ENCODE data around the gene TUBGCP5. TPM values are rescaled to one million over a fixed set of nuclear protein-coding genes. Genes with fewer than 3 reads are reported as not detected.

TUBGCP5 gene
- total RNA-seq, 4 donors from 2014 or later, result 8.1 to 18.3 (median 14.1) TPM

- peaks cover 0 to 49% (median 4%) of the 10 kb centered on the region in 4 donors for H3K27me3 ChIP-seq
- no peak overlapping the region for H3K27ac ChIP-seq (replicated peaks in 1 of 4)
- no peaks in the 10 kb centered on the region for H3K36me3 ChIP-seq
- intact Hi-C loops (cut with DNase I), result no loop called here
- no peak overlapping the region for H3K4me3 ChIP-seq
- DNase-seq (ENCODE audit: extremely low spot score), result no peak
- 88% methylated on average over 4 of the region's 4 CpGs for WGBS
- no peak for TF ChIP-seq POLR2A (IDR thresholded peaks at IDR 0.05; ENCODE audit: low read depth)
- no peak for TF ChIP-seq POLR2AphosphoS5 (IDR thresholded peaks at IDR 0.05)
- TF ChIP-seq EP300 (IDR thresholded peaks at IDR 0.05), result no peak
- no peak for TF ChIP-seq CTCF (IDR thresholded peaks at IDR 0.05)
- H3K4me1 ChIP-seq, result peaks cover 0 to 8% (median 3%) of the 10 kb centered on the region in 4 donors
- no peaks in the 10 kb centered on the region for H3K9me3 ChIP-seq
These were observed 36.6 kb upstream of the TUBGCP5 start for GRCh38 chr15:23075927-23076326.

GRCh38 chr15:23074684-23075083 is 35.3 kb upstream of the TUBGCP5 start:
- intact Hi-C loops (cut with DNase I), result no loop called here
- peaks cover 0 to 54% (median 4%) of the 10 kb centered on the region in 4 donors for H3K27me3 ChIP-seq
- no peaks in the 10 kb centered on the region for H3K9me3 ChIP-seq
- H3K4me1 ChIP-seq, result peaks cover 0 to 8% (median 3%) of the 10 kb centered on the region in 4 donors
- no peaks in the 10 kb centered on the region for H3K36me3 ChIP-seq
- WGBS, result 100% methylated on average over 1 of the region's 1 CpG
- no peak overlapping the region for H3K4me3 ChIP-seq
- no peak for DNase-seq (ENCODE audit: extremely low spot score)
- no peak overlapping the region for H3K27ac ChIP-seq (replicated peaks in 1 of 4)
- TF ChIP-seq EP300 (IDR thresholded peaks at IDR 0.05) (no peak), POLR2AphosphoS5 (IDR thresholded peaks at IDR 0.05) (no peak), CTCF (IDR thresholded peaks at IDR 0.05) (no peak), POLR2A (IDR thresholded peaks at IDR 0.05; ENCODE audit: low read depth) (no peak)

- Histone ChIP-seq H3K27me3 (peaks cover 0 to 54% (median 4%) of the 10 kb centered on the region in 4 donors), H3K9me3 (no peaks in the 10 kb centered on the region), H3K27ac (replicated peaks in 1 of 4) (no peak overlapping the region), H3K4me3 (no peak overlapping the region), H3K4me1 (peaks cover 0 to 8% (median 3%) of the 10 kb centered on the region in 4 donors), H3K36me3 (no peaks in the 10 kb centered on the region)
- WGBS, result 47% methylated on average over 22 of the region's 24 CpGs
- intact Hi-C loops (cut with DNase I), result no loop called here
- TF ChIP-seq CTCF (IDR thresholded peaks at IDR 0.05) (no peak), POLR2AphosphoS5 (IDR thresholded peaks at IDR 0.05) (no peak), EP300 (IDR thresholded peaks at IDR 0.05) (no peak), POLR2A (IDR thresholded peaks at IDR 0.05; ENCODE audit: low read depth) (no peak)
- DNase-seq (ENCODE audit: extremely low spot score), result no peak
These were observed 34.7 kb upstream of the TUBGCP5 start for GRCh38 chr15:23073890-23074646.

GRCh38 chr15:23072633-23073032 is 33.3 kb upstream of the TUBGCP5 start:
- TF ChIP-seq POLR2AphosphoS5 (IDR thresholded peaks at IDR 0.05) (no peak), CTCF (IDR thresholded peaks at IDR 0.05) (no peak), POLR2A (IDR thresholded peaks at IDR 0.05; ENCODE audit: low read depth) (no peak), EP300 (IDR thresholded peaks at IDR 0.05) (no peak)
- Histone ChIP-seq H3K4me1 (peaks cover 0 to 8% (median 3%) of the 10 kb centered on the region in 4 donors), H3K27ac (replicated peaks in 1 of 4) (no peak overlapping the region), H3K27me3 (peaks cover 0 to 54% (median 4%) of the 10 kb centered on the region in 4 donors), H3K4me3 (no peak overlapping the region), H3K9me3 (peaks cover 0 to 3% (median 0%) of the 10 kb centered on the region in 4 donors), H3K36me3 (no peaks in the 10 kb centered on the region)
- no peak for DNase-seq (ENCODE audit: extremely low spot score)
- intact Hi-C loops (cut with DNase I), result no loop called here
- 96% methylated on average over 1 of the region's 1 CpG for WGBS
